Endothelial cell of umbilical vein (primary cell): ENCODE data around the gene ADAT3. TPM values are rescaled to one million over a fixed set of nuclear protein-coding genes. Genes with fewer than 3 reads are reported as not detected.

Experiments
- BruUV-seq: library from RNA; stranded (reverse); fragments of 400-500 nt; replicated peaks from 2 replicates; lab custom pipeline; 2021; lab: Mats Ljungman, UMichigan
- CTCF ChIA-PET: fragments of 300-600, 350-600 bp; sonication (Branson Sonifier 250); formaldehyde crosslinking; loops from one replicate; lab custom pipeline; 2021; ENCODE audit warnings: antibody characterized with exemption, inconsistent platforms; lab: Charles Lee
- POLR2A ChIA-PET: fragments of 300-600, 350-600 bp; sonication (Branson Sonifier 250); formaldehyde crosslinking; loops from one replicate; lab custom pipeline; 2021; ENCODE audit warnings: antibody characterized with exemption, inconsistent platforms; lab: Charles Lee
- DNase-seq: peaks from one replicate; pipeline ENCODE4 v3.0.0-alpha.2; 2011; ENCODE audit warnings: low read depth, low spot score
- FAIRE-seq: peaks from 2 replicates; lab custom pipeline; 2011; peaks lifted over from hg19 to GRCh38; lab: Jason Lieb, UNC
- H2AFZ ChIP-seq: 2 replicates; pipeline ENCODE4 v1.6.0; 2012; ENCODE audit warnings: low read depth, low read length, control low read depth, inconsistent platforms
- H3K27ac ChIP-seq: 2 replicates; pipeline ENCODE4 v1.5.1; 2011; ENCODE audit warnings: low read depth, mild to moderate bottlenecking, control low read depth, low read length, moderate library complexity; ENCODE audit not compliant: insufficient read depth
- H3K27me3 ChIP-seq, 2 experiments: 2 replicates each; pipeline versions ENCODE4 v1.6.0 to v1.6.1; 2011; ENCODE audit warnings: low read length in 2 of 2, mixed read lengths in 1 of 2; ENCODE audit not compliant: control insufficient read depth in 2 of 2, insufficient read depth in 2 of 2
- H3K36me3 ChIP-seq, 2 experiments: 2 replicates in 1 of 2; 3 replicates in 1 of 2; pipeline ENCODE4 v1.5.1; 2011; ENCODE audit warnings: low read length in 2 of 2, mild to moderate bottlenecking in 1 of 2, moderate library complexity in 1 of 2; ENCODE audit not compliant: control insufficient read depth in 2 of 2, insufficient read depth in 2 of 2; ENCODE audit errors: extremely low read depth in 1 of 2
- H3K4me1 ChIP-seq: 3 replicates; pipeline ENCODE4 v1.5.1; 2011; ENCODE audit warnings: mild to moderate bottlenecking, low read length; ENCODE audit not compliant: control insufficient read depth, insufficient read depth; ENCODE audit errors: extremely low read depth
- H3K4me2 ChIP-seq: 2 replicates; pipeline ENCODE4 v1.6.1; 2011; ENCODE audit warnings: low read length, control low read depth, mixed read lengths; ENCODE audit not compliant: insufficient read depth
- H3K4me3 ChIP-seq, 3 experiments: fragments of 200-600 bp in 1 of 3; sonication (generic), shearing (Covaris generic) in 1 of 3; replicated peaks in 1 of 3; 2 replicates each; pipeline ENCODE4 v1.5.1; 2011 to 2016; ENCODE audit warnings: control low read depth in 3 of 3, low read length in 3 of 3, mild to moderate bottlenecking in 2 of 3, inconsistent platforms in 1 of 3, low read depth in 1 of 3, moderate library complexity in 1 of 3; ENCODE audit not compliant: insufficient read depth in 1 of 3
- H3K79me2 ChIP-seq: 2 replicates; pipeline ENCODE4 v1.6.0; 2012; ENCODE audit warnings: low read length, inconsistent platforms; ENCODE audit not compliant: control insufficient read depth, insufficient read depth
- H3K9ac ChIP-seq: replicated peaks from 2 replicates; pipeline ENCODE3; 2011; ENCODE audit warnings: low read length, control low read depth; ENCODE audit not compliant: insufficient read depth; ENCODE audit errors: extremely low read depth
- H3K9me1 ChIP-seq: replicated peaks from 3 replicates; pipeline ENCODE4 v1.6.0; 2011; ENCODE audit warnings: mild to moderate bottlenecking, low read length; ENCODE audit not compliant: control insufficient read depth, insufficient read depth; ENCODE audit errors: extremely low read depth
- H3K9me3 ChIP-seq: replicated peaks from 2 replicates; pipeline ENCODE4 v1.5.1; 2012; ENCODE audit warnings: low read length, inconsistent platforms; ENCODE audit not compliant: control insufficient read depth, insufficient read depth
- H4K20me1 ChIP-seq: replicated peaks from 2 replicates; pipeline ENCODE3; 2011; ENCODE audit warnings: mild to moderate bottlenecking, low read length; ENCODE audit not compliant: control insufficient read depth, insufficient read depth; ENCODE audit errors: extremely low read depth
- CTCF ChIP-seq, 2 donors: IDR thresholded peaks; 1 replicate in 1 of 2; 2 replicates in 1 of 2; pipeline ENCODE4 v1.5.1; 2011; ENCODE audit warnings: low read length in 2 of 2, mild to moderate bottlenecking in 2 of 2, moderate library complexity in 2 of 2, control low read depth in 1 of 2, inconsistent platforms in 1 of 2, low read depth in 1 of 2; ENCODE audit not compliant: insufficient read depth in 1 of 2; ENCODE audit errors: extremely low read depth in 1 of 2
- EZH2 ChIP-seq: IDR thresholded peaks from 2 replicates; pipeline ENCODE4 v1.6.1; 2012; ENCODE audit warnings: borderline replicate concordance, low read depth, mild to moderate bottlenecking, moderate library complexity, low read length, inconsistent platforms; ENCODE audit not compliant: severe bottlenecking
- POLR2A ChIP-seq: IDR thresholded peaks from 2 replicates; pipeline ENCODE4 v1.6.1; 2012; ENCODE audit warnings: low read depth, mild to moderate bottlenecking, control low read depth, low read length
- dilution Hi-C: fragments of 300-500 bp; cut with MboI; formaldehyde crosslinking; loops from one replicate; pipeline ENCODE4 v1.15.0; 2019; ENCODE audit warnings: low sequenced_read_pairs; ENCODE audit not compliant: extremely low pct_ligation_motif_present
- intact Hi-C: fragments of 100-400 bp; cut with micrococcal nuclease; formaldehyde crosslinking; loops from one replicate; pipeline ENCODE4 v1.10.0; 2022
- polyA plus RNA-seq, 4 experiments: library from polyadenylated mRNA; depleted of rRNA in 3 of 4; stranded (reverse) in 3 of 4; unstranded in 1 of 4; fragments of >200 nt; gene quantifications; 2 replicates each; pipeline versions ENCODE4 v1.2.1 to v1.2.3, GENCODE V29; 2011 to 2012; ENCODE audit warnings: missing spikeins in 1 of 4
- total RNA-seq: library from RNA; stranded (reverse); gene quantifications from 2 replicates; pipeline ENCODE4 v1.2.3, GENCODE V29; 2021

The ADAT3 gene
- total and polyA plus RNA-seq, 2 donors (not counting 3 experiments of a cell fraction or from before 2014, with no cell fraction given): 5.7 to 11.7 TPM

- dilution Hi-C loops: no loop called here
- FAIRE-seq (peak; percentile 85), DNase-seq (no peak)
- no peaks in the 10 kb centered on the region for H3K9me1 ChIP-seq
- peak overlapping the region; percentile 38 for H2AFZ ChIP-seq
- H3K4me1 ChIP-seq: peaks cover 27% of the 10 kb centered on the region
- no peaks in the 10 kb centered on the region for H3K9me3 ChIP-seq
- BruUV-seq: no TSS peak
- ChIA-PET CTCF (interaction anchor here (1.0 to 2.4 kb wide), 3 partner anchors 9 to 20 kb away, joined by 6 to 12 read pairs (median 8); no protein-coding TSS in a partner anchor), POLR2A (no interaction called here)
- H3K79me2 ChIP-seq: peaks cover 38% of the 10 kb centered on the region
- H4K20me1 ChIP-seq: no peaks in the 10 kb centered on the region
- intact Hi-C loops: loop anchor here (1.0 to 2.0 kb wide), 2 partner anchors 20 kb away; partner anchors contain the start of genes ADAT3 and SCAMP4
- H3K9ac ChIP-seq: peak overlapping the region; percentile 87
- peak; percentile 61 for TF ChIP-seq POLR2A
- no peak for TF ChIP-seq EZH2
- TF ChIP-seq CTCF (IDR thresholded peaks at IDR 0.05; ENCODE audit: extremely low read depth in 1 of 2, insufficient read depth in 1 of 2, low read depth in 1 of 2, low read length in 2 of 2): no peak
- H3K4me3 ChIP-seq: peak overlapping the region; percentile 83 to 92 (median 88)
- H3K36me3 ChIP-seq: peaks cover 0 to 1% of the 10 kb centered on the region in 2 experiments
- peak overlapping the region; percentile 78 for H3K27ac ChIP-seq
- no peaks in the 10 kb centered on the region for H3K27me3 ChIP-seq
- H3K4me2 ChIP-seq: peak overlapping the region; percentile 75
Observed at GRCh38 chr19:1884719-1885334, 20.4 kb upstream of the ADAT3 start.
